WTC11 (cell line): ENCODE measurements around the gene GPR3.

Experiments used
- CTCF ChIP-seq: fragments of 200-600 bp; IDR thresholded peaks from 2 replicates; pipeline ENCODE4 v1.8.0; 2022; ENCODE audit warnings: antibody characterized with exemption
- E2F5 ChIP-seq: sonication (generic); formaldehyde crosslinking; IDR thresholded peaks from 2 replicates; pipeline ENCODE4 v1.8.1; 2022; ENCODE audit warnings: mild to moderate bottlenecking, moderate library complexity, missing genetic modification reagents
- FOXP4 ChIP-seq: sonication (generic); formaldehyde crosslinking; IDR thresholded peaks from 2 replicates; pipeline ENCODE4 v1.8.0; 2022; ENCODE audit warnings: mild to moderate bottlenecking, missing genetic modification reagents
- NR3C1 ChIP-seq: sonication (generic); formaldehyde crosslinking; conservative IDR thresholded peaks from 2 replicates; pipeline ENCODE4 v1.8.1; 2023; ENCODE audit warnings: low read depth, mild to moderate bottlenecking, missing genetic modification reagents
- RELA ChIP-seq: sonication (generic); formaldehyde crosslinking; IDR thresholded peaks from 2 replicates; pipeline ENCODE4 v1.8.1; 2022; ENCODE audit warnings: missing genetic modification reagents, mild to moderate bottlenecking, borderline replicate concordance
- USF1 ChIP-seq: sonication (generic); formaldehyde crosslinking; IDR thresholded peaks from 2 replicates; pipeline ENCODE4 v1.8.0; 2022; ENCODE audit warnings: mild to moderate bottlenecking, missing genetic modification reagents
- ZNF121 ChIP-seq: sonication (generic); formaldehyde crosslinking; IDR thresholded peaks from 2 replicates; pipeline ENCODE4 v1.8.0; 2023; ENCODE audit warnings: missing genetic modification reagents
- ZNF423 ChIP-seq: fragments of 250-450 bp; sonication (Bioruptor Pico); IDR thresholded peaks from 2 replicates; pipeline ENCODE4 v2.1.2; 2022; ENCODE audit warnings: mild to moderate bottlenecking, moderate library complexity

- TF ChIP-seq FOXP4 (CRISPR knock-in tag) (no peak; the same call in none of the 2 replicates), RELA (CRISPR knock-in tag) (no peak), NR3C1 (CRISPR knock-in tag) (0 out of 2 replicates have a peak, but pooled peaks have one; percentile 20), CTCF (no peak), E2F5 (CRISPR knock-in tag) (0 out of 2 replicates have a peak, but pooled peaks have one; percentile 52), ZNF423 (CRISPR knock-in tag) (no peak; the same call in none of the 2 replicates), USF1 (CRISPR knock-in tag) (peak; percentile 65; the same call in 1 of the 2 replicates), ZNF121 (CRISPR knock-in tag) (no peak)
Observed at GRCh38 chr1:27350663-27351540, 41.5 kb upstream of the GPR3 start.
